Measurements from ENCODE around the gene BCAR3. TPM values are rescaled to one million over a fixed set of nuclear protein-coding genes. Genes with fewer than 3 reads are reported as not detected.

The BCAR3 gene
- total RNA-seq, 1 donor from 2014 or later = 9.2 TPM

DNA sequence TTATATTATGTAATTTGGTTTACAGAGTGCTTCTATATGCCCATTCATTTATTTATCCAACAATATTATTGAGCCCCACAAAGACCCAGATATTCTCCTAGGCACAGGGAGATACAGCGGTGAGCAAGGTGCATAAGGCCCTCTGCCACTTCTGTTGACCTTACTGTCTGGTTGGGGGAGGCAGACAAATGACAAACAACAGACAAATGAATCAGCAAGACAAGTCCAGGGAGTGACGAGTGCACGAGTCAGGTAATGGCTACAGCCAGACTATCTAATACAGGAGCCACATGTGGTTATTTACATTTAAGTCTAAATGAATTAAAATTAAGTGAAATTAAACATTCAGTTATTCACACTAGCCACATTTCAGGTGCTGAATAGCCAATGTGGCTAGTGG, 22.0 kb upstream of the BCAR3 start:
- H3K9me3 Mint-ChIP-seq = no peaks in the 10 kb centered on the region
- DNase-seq (ENCODE audit: low spot score in 2 of 2, unreplicated experiment in 2 of 2) = no peak
- TF ChIP-seq, protein P1, sequence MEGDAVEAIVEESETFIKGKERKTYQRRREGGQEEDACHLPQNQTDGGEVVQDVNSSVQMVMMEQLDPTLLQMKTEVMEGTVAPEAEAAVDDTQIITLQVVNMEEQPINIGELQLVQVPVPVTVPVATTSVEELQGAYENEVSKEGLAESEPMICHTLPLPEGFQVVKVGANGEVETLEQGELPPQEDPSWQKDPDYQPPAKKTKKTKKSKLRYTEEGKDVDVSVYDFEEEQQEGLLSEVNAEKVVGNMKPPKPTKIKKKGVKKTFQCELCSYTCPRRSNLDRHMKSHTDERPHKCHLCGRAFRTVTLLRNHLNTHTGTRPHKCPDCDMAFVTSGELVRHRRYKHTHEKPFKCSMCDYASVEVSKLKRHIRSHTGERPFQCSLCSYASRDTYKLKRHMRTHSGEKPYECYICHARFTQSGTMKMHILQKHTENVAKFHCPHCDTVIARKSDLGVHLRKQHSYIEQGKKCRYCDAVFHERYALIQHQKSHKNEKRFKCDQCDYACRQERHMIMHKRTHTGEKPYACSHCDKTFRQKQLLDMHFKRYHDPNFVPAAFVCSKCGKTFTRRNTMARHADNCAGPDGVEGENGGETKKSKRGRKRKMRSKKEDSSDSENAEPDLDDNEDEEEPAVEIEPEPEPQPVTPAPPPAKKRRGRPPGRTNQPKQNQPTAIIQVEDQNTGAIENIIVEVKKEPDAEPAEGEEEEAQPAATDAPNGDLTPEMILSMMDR (IDR thresholded peaks at IDR 0.05; ENCODE audit: unreplicated experiment) = no peak
- no peak overlapping the region for H3K4me3 Mint-ChIP-seq
- no peaks in the 10 kb centered on the region for H3K36me3 Mint-ChIP-seq
- peaks cover 9% of the 10 kb centered on the region for H3K4me1 Mint-ChIP-seq
- H3K27ac Mint-ChIP-seq = no peak overlapping the region
- H3K27me3 Mint-ChIP-seq (ENCODE audit: low read depth) = no peaks in the 10 kb centered on the region

DNA sequence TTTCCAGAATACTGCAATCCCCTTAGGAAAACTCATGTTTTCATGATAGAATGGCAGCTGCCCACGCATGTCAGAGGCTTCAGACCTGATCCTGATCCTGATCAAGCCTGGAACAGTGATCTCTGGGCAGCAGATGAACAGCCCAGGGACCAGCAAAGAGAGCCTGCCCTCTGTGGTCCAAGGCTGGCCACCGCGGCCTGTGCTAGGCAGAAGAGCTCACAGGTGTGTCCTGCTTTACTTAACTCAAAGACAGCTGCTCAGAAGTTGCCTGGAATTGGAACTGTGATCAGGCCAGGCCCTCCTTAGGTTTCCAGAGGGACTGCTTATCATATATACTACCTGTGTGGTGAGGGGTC, 21.2 kb upstream of the BCAR3 start:
- Mint-ChIP-seq H3K27me3 (ENCODE audit: low read depth) (no peaks in the 10 kb centered on the region), H3K36me3 (no peaks in the 10 kb centered on the region), H3K27ac (peak overlapping the region; percentile 34), H3K4me3 (no peak overlapping the region), H3K4me1 (peaks cover 6% of the 10 kb centered on the region), H3K9me3 (no peaks in the 10 kb centered on the region)
- no peak for DNase-seq (ENCODE audit: low spot score in 2 of 2, unreplicated experiment in 2 of 2)
- TF ChIP-seq, protein P1 (IDR thresholded peaks at IDR 0.05; ENCODE audit: unreplicated experiment) = no peak

DNA sequence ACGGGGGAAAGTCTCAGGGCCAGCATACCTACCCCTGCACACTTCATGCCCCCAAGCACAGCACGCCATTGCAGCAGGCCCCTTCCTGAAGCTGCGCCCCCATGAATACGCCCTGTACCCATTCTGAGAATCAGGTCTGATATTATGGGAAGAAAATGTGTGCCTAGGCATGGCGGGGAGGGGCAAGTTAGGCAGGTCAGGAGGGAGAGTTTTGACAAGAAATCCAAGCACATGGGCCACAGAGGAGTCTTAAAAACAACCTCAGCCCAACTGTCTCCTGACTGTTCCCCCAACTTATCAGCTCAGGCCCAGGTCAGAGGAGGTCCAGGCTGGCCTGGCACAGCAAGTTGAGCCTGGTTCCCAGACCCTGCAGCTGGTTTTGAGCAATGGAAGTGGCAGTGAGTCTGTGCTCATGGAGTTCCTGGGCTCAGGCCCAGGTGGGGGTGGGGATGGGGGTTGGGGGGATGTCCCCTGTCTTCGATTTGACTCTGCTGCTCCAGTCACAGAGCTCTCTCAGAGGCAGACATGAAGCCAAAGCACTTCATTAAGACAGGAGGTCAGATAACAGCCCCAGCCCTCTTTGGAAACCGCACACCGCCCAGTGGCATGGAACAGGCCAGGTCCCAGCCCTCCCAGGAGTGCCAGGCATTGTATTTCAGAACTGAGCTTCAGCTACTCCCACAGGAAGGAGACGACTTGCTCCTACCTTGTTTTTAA, 20.6 kb upstream of the BCAR3 start:
- peaks cover 6% of the 10 kb centered on the region for H3K4me1 Mint-ChIP-seq
- peak overlapping the region; percentile 34 for H3K27ac Mint-ChIP-seq
- no peaks in the 10 kb centered on the region for H3K27me3 Mint-ChIP-seq (ENCODE audit: low read depth)
- no peaks in the 10 kb centered on the region for H3K9me3 Mint-ChIP-seq
- no peak for DNase-seq (ENCODE audit: low spot score in 2 of 2, unreplicated experiment in 2 of 2)
- no peaks in the 10 kb centered on the region for H3K36me3 Mint-ChIP-seq
- TF ChIP-seq, protein P1 (IDR thresholded peaks at IDR 0.05; ENCODE audit: unreplicated experiment) = no peak
- no peak overlapping the region for H3K4me3 Mint-ChIP-seq

DNA sequence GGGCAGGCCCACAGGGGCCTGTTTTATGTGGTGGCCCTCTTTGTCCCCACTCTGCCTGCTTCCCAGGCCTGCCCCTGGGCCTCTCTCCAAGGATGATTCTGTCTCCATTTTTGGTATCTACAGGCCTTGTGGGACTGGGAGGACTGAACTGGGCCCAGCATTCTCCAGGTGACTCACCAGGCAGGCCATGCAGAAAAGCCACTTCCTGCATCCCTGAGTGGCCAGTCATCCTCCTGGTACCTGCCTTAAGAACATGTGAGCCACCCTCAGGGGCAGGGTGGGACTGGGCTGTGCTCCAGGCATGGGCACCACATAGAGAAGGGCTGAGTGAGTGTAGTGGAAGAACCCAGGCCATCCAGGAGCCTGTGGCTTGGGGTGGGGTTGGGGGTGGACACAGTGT, 20.0 kb upstream of the BCAR3 start:
- TF ChIP-seq, protein P1 (IDR thresholded peaks at IDR 0.05; ENCODE audit: unreplicated experiment) = no peak
- Mint-ChIP-seq H3K36me3 (no peaks in the 10 kb centered on the region), H3K27me3 (ENCODE audit: low read depth) (no peaks in the 10 kb centered on the region), H3K9me3 (no peaks in the 10 kb centered on the region), H3K27ac (no peak overlapping the region), H3K4me3 (no peak overlapping the region), H3K4me1 (peaks cover 6% of the 10 kb centered on the region)
- no peak for DNase-seq (ENCODE audit: low spot score in 2 of 2, unreplicated experiment in 2 of 2)

DNA sequence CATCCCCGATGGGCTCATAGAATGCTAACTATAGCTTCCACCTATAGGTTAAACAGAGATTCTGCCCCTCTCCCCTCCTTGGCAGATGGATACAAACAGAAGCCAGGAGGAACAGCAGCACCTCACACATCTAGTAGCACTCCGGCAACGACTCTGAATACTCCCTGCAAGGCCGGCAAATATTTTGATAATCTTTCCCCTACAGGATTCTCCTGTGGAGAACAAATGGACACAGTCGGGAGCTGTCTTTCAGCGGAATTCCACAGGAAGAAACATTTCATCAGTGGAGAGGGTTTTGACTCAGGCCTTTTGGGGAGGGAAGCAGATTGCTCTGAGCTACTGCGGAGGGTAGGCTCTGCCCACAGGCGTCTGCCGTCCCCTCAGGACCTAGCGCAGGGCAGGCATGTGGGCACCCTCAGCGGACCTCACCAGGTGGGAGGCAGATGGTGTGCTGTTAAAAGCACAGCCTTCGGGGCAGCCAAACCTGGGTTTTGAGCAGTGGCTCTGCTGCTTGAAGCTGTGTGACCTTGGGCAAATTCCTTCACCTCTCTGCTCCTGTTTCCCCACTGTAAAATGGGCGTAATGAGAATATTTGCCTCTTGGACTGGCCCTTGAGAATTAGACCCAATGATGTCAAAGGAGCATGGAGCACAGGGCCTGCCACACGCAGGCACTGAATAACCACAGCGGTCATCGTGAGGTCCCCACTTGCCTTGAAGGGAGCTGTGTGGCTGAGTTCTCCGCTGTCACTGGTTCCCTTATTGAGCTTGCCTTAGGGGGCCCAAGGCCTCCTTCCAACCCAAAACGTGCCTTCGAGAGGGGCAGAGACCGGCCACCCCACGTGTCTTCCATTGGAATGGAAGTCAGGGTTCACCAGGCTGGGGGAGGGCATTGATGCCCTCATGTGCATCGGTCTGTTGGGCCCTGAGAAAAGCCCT, 19.2 kb upstream of the BCAR3 start:
- no peaks in the 10 kb centered on the region for H3K36me3 Mint-ChIP-seq
- DNase-seq (ENCODE audit: low spot score in 2 of 2, unreplicated experiment in 2 of 2) = no peak
- peaks cover 6% of the 10 kb centered on the region for H3K4me1 Mint-ChIP-seq
- TF ChIP-seq, protein P1 (IDR thresholded peaks at IDR 0.05; ENCODE audit: unreplicated experiment) = no peak
- no peaks in the 10 kb centered on the region for H3K9me3 Mint-ChIP-seq
- no peak overlapping the region for H3K4me3 Mint-ChIP-seq
- H3K27ac Mint-ChIP-seq = no peak overlapping the region
- H3K27me3 Mint-ChIP-seq (ENCODE audit: low read depth) = no peaks in the 10 kb centered on the region
